HG02938 (cell line): ENCODE results near the gene KITLG.
"Not testable (repeated sequence)": the region's sequence is repeated elsewhere in the genome, so short reads cannot be mapped to it uniquely, and the experiment has no call there.

Experiments used
- ATAC-seq: cut with Tn5 transposase; IDR thresholded peaks from one replicate; pipeline ENCODE4 v1.9.1; 2021; ENCODE audit warnings: mild to moderate bottlenecking, moderate library complexity; ENCODE audit not compliant: unreplicated experiment

The KITLG gene, protein sequence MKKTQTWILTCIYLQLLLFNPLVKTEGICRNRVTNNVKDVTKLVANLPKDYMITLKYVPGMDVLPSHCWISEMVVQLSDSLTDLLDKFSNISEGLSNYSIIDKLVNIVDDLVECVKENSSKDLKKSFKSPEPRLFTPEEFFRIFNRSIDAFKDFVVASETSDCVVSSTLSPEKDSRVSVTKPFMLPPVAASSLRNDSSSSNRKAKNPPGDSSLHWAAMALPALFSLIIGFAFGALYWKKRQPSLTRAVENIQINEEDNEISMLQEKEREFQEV

DNA sequence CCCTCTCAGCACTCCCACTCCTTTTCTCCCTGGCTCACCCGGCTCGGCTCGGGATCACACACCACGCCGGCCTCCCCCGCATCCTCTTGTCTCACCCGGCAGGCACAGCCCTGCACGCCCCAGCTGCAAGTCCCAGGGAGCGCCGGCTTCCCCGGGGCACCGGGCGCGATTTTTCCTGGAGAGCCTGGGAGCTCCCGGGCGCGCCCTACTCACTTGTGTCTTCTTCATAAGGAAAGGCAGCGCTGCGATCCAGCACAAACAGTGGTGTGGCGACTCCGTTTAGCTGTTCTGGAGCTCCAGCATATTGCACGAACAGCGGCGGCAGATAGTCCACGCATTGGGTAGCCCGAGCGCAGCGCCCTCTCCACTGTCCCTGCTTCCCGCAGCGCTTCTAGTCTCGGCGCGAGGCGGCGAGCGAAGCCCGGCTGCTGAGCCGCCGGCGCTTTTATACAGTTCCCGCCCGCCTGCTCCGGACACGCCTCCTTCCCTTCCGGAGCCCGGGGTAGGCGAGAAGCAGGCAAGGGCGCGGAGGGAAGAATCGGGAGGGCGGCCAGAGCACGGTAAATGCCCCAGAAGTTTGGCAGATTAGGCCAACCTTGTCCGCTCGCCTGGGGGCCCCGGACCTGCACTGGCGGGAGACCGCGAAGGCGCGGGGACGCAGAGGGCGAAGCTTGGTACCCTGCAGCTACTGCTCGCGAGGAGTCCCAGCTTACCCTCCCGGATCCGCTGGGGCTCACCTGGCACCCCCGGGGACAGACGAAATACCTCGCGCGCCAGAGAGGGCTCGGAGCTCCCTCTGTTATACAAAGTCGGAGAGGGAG is at the start of gene KITLG:
KITLG (minus strand) TSS at position 421 of the 821 bp plus-strand sequence; CDS start at position 228, 193 bp downstream.
- peak; percentile 66 for ATAC-seq

DNA sequence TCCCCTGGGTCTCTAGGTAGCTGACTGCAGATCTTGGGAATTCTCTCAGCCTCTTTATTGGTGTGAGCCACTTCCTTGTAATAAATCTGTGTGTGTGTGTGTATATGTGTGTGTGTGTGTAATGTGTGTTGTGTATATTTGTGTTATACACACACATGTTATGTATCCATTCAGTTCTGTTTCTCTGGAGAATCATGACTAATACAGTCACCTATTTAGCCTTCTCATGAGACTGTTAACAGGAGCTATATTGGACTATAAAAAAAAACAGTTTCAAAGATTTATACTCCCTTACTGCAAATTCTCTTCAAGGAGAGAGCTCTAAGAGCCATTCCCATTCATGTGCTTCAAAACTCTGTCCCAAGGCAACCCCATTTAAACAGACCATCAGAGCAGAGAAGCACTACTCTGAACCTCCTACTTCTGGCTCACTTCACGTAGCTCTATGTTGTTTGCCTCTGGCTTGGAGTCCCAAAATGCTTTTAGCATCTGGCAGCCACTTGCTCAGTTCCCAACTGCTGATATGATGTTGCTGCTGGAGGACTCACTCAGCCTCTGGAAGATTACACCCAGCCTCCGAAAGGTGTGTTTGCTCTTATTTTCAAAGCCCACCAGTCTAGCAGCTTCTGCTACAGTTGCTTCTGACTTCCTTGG is 48.7 kb upstream of the KITLG start:
- ATAC-seq: no peak

DNA sequence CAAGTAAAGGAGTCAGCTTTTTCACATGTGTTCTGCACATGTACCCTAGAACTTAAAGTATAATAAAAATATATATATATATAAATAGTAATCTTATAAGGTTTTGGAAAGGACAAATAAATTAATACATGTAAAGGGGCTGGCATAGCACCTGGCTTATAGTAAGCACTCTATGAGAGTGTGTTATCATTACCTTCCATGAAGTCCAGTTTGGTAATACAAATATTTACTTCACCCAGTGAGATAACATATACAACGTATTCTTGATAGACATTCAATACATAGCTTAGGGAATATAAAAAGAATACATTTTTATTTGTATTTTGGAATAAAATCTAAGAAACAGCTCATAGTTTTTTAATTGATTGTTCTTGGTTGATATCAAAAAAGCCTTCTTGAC is 47.8 kb upstream of the KITLG start:
- not testable (repeated sequence) for ATAC-seq

DNA sequence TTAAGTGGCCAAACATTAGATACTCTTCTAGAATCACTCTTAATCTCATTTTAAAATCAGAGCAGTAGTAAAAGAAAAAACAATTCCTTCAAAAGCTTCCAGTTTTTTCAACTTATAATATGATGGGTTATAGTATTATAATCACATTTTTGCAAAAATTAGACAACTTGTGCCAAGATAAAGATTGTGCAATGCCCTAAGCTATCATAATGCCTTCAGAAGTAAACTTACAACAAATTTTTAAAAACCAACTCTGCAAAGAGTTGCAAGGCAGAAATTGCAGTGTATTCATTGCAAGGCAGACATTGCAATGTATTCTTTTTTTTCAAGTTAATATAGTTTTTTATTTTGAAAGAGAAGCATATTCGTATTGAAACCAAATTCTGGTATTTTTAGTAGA is 47.2 kb upstream of the KITLG start:
- ATAC-seq: no peak

DNA sequence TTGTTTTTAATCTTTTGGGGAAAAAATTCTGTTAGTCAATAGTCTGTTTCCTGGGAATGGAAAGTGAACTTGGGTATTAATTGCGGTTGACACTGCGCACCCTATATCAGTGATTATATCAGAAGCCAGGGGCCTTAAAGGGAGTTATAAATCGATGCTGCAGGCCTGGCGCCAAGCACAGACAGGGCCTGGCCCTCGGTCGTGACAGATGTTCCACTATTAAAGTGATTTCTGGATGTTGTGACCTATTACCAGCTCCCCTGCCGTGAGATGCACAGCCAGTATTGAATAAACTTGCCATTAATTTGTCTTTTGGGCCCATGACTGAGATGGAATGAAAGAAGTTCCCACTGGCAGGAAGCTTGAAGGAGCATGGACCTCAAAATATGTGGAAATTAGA is 45.1 kb upstream of the KITLG start:
- ATAC-seq: no peak

DNA sequence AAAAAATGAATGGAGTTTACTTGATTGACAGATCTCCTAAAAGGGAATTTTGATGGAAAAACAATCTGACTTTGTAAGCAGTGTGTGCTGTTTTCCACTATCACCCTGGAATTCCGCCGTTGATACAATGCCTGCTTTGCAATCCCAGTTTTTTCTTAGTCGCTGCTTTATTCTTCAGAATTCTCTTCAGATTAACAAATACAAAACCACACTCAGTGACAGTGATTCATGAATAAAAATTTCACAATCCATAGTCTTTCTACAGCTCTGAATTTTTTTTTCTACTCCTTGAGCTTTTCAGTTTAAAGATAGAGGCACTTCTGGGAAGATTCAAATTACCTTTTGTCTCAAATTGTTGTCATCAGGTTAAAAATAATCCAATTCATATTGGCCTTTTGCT is 44.6 kb upstream of the KITLG start:
- no peak for ATAC-seq

DNA sequence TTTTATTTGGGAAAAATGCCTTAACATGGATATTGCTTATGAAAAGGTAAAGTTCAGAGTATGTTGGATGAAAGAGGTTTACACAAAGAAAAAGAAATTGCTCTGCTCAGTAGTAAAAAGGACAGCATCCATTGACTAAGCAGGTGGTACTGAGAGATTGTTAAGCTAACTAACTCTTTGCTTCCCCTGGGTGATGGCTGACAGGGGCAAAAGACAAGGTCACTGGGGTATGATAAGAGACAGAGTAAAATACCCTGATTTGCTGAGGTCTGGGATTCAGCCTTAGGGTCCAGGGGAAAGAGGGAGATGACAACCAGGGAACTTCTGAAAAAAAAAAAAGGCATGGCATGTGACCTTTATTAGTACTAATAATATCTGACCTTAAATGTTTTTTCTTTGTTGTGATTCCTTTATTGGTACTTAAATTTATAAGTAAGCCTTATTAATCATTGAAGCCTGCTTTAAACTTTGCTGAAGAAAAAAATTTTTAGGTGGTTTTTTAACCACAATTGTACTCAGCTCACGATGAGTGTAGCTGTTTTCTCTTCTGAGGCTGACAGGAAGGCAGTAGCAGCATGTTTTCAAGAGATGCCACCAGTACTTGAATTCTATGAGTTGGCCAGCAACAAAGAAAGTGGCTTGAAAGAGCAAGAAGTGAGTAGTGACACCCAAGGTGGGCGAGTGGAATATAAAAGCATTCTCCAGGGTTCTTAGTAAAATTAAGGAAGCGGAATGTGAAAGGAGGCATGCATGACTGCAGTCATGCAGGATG is 43.7 kb upstream of the KITLG start:
- no peak for ATAC-seq

DNA sequence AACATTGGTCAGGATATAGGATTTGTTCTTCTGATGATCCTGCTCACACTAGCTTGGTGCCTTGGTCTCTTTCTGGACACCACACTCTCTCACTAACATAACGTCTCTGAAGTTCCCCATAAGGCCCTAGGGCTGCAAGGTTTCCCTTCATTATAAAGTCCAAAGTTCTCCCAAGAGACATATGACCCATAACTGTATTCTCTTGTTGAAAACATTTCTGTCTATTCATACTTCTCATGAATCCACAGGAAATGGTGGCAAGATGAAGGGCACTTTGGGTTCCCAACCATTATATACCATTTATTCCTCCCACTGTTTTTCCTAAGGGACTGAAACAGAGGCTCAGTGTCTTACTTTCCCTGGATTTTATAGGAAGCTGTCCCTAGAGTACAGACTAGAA is 37.1 kb upstream of the KITLG start:
- ATAC-seq: no peak

DNA sequence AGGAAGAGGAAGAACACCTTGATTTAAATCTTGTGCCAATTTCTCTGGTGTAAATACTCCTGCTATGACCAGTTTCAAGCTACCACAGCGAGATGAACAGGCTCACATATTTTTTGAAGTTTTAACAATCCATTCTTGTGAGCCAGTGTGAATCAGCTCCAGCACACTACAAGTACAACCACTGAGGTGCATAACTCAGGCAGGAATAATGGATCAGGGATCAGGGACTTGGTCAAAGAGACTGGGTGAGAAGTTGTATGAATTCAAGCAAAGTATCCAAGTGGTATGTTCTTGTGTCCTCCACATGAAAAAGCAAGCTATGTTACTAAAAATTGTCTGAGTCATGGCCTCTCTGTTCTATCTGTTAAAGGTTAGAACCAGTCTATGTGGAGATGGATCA is 35.2 kb upstream of the KITLG start:
- no peak for ATAC-seq

DNA sequence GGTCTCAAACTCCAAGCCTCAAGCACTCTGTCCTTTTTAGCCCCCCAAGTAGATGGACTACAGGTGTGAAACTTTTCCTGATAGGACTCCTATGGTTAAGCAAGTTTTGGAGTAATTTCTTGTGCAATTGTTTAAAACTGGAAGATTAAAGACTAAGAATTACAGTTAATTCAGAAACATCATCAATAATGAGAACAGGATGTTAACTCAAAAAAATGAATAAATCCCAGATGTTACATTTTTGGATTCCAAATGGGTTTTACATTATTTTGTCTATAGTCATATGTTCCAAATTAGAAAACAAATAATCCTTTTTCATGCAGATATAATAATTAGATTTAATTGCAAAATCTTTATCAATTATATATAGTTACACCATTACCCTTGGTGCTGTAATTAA is 24.4 kb upstream of the KITLG start:
- no peak for ATAC-seq

DNA sequence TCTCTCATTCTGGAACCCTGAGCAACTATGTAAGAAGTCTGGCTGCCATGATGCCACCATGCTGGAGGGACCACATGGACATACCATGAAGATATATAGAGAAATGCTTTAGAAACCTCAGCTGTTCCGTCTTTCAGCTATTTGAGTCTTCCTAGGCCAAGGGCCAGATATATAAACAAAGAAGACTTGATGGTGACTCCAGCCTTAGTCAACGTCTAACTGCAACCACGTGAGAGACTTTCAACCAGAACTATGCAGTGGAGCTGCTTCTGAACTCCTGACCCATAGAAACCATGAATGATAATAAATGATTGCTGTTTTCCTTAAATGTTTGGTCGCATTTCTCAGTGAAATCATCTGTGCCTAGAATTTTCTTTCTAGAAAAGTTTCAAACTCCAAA is 20.0 kb upstream of the KITLG start:
- ATAC-seq: no peak

DNA sequence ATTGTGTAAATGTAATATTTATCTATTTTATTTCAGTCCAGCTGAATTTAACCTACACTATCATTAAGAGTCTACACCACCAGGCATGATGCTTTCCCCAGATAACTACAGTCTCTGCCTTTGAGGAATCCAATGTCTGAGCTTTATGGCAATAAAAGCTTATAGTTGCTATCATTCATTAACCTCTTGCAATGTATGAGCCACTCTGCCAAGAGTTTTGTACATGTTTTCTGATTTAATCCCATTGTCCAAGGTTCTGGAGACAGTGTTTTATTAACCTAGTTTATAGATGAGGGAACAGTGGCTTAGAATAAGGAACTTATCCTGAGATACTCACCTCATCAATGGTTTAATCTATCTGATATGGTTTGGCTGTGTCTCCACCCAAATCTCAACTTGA is 17.1 kb upstream of the KITLG start:
- ATAC-seq: no peak

DNA sequence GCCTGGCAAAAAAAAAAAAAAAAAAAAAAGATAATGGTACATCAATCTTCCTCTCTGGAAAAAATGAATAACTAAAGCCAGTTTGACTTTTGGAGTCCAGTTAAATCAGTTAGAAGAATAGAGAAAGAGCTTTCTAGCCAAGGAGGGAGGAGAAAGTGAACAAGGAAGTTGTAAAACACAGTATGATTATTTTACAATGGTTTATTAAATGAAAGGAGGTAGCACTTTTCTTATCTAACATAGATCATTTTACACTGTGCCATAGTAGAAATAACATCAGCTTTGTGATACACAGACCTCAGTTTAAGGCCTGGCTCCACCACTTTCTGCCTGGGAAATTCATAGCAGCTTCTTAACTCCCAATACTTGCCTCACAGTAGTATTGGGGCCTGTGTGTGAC is 15.4 kb upstream of the KITLG start:
- ATAC-seq: no peak

DNA sequence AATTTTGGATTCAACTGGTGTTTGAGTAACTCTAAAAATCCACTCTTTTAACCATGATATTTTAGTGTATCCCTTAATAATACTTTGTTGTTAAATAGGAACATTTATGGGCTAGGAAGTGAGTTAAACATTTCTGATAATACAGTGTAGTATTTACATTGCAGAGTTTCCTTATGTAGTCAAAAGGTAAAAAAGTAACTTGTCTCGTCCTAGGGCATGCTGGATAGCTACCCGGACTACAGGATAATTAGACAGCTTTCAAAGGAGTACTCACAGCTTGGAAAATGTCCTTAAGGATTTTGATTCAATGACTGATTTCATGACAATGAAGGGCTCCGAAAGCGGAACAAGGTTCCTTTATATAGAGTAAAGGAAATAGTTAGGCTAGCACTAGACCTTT is 14.5 kb upstream of the KITLG start:
- no peak for ATAC-seq

DNA sequence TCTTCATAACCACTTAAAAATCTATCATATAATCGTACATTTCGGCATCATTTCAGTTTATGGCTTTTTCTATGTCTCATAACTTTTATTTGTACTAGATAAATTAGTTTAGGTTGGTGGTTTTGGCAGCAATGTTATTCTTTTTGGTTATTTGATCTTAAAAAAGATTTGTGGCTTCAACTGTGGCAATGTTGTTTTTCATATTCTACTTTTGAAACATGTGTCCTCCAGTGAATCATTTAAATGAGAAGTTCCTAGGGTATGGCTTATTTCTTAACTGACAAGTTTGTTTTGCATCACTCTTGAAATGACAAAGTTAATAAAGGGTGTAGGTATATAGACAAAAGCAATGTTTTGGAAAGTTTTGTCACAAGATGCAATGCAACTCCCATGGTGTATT is 11.1 kb upstream of the KITLG start:
- ATAC-seq: no peak

DNA sequence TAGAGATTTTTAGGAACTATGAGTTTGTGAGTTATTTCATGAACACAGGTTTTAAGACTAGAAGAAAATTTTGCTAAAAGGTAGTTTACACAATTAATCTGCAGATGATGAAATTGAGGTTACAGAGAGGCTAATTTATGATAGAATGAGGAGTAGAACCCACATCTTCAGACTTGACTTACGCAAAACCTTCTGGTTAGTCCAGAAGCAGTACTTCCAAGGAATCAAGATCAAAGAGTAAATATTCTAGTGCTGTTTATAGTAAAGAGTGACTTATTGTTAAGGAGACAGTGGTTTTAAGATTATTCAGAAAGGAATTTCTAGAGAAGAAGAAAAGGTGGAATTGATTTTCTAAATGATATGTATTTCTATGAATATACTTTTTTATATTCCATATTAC is 10.6 kb upstream of the KITLG start:
- no peak for ATAC-seq

DNA sequence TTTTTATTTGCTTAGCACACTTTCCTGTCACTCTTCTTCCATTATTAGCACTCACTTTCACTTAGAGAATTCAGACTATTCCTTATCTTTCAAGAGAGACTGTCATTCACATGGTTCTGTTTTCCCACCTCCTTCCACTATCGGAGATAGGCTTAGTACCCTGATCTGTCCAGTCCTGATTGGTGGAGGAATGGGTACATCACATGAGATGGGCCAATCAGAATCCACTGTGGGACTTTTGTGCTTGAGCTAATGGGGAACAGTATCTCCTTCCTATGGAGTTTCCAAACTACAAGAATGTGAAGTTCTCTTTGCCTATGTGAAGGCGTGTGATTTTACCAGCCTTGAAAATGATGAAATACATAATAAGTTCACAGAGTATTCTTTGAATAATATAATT is 4.8 kb upstream of the KITLG start:
- ATAC-seq: no peak

DNA sequence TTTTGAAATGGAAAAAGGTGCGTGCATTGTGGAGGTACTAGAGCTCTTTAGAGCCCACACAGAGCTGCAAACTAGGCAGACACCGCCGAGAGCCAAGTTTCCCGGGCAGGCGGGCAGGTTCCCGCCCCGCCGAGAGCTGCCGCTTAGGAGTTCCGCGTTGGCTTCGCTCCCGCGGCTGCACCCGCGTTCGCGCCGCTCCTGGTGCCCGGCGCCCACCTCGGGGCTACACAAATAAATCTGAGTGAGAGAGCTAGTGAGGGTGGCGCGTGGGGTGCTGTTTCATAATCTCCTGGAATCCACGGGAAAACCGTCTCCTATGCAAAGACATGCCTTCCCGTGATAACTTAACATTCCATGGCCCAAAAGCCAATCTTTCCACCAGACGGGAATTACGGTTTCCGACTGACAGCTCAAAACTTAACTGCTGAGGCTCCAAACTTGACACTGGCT is 645 bp downstream of the KITLG start:
- ATAC-seq: no peak

DNA sequence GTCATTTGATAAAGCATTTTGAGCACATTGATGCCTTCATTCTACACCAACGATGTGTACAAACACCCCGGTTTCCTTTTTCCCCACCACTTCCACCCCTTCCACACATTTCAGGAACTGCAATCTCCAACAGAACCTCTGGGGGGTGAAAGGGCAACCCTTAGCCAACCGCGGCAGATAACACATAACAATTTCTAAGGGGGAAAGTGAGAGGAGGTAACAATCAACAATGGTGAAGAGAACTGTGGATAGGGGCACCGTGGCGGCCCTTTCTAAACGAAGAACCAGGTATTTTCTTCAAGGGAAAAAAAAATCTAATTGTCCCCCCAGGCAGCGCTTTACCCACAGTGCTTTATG is 1.1 kb downstream of the KITLG start:
- no peak for ATAC-seq

DNA sequence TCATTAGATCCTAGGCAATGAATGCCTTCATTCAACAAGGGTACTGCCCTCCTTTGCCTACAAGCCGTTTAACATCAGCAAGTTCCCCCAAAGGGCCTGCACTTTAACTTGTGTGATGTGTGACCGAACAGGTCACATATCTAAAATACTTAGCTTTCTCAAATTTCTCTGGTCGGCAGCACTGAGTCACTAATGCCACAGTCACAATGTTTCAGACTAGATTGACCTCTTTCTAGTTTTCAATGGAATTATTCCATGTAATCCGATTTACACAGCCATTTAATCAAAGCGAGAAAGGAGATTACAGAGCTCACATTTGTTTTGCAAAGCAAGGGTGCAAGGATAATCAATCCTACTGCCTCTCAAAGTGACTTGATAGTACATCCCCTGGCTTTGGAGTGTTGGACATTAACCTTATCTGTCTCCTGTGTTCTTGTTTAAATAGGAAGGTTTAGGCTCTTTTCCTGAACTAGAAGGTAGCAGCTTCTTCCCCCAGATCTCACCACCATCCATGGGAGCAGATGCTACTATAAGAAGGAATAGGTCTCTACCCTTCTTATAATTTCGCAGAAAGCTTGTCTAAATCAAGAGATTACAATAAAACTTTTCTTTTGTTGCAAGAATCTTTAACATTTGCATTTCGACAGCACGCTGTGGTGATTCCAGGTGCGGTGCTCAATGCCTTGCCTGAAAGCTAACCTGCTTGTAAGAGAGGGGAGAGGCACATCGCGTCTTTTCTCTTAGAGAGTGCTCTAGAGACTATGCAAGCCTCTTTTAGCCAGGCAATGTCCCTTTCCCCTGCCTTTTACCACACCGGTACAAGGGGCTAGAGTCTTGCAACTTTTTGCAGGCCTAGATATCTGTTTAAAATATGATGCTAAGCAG is 1.8 kb downstream of the KITLG start:
- no peak for ATAC-seq
